Stimulated activated CD8-positive, alpha-beta memory T cell treated with anti-CD3 and anti-CD28 coated beads, Interleukin-12 subunit alpha, Interleukin-12 subunit beta, amount 100 ng/mL, for 4 hours (primary cell): Measurements from ENCODE around the gene CKS1B.

Experiments used
- DNase-seq: peaks from one replicate; pipeline ENCODE4 v3.0.0-alpha.2; 2020; ENCODE audit warnings: low read depth

The CKS1B gene

DNA sequence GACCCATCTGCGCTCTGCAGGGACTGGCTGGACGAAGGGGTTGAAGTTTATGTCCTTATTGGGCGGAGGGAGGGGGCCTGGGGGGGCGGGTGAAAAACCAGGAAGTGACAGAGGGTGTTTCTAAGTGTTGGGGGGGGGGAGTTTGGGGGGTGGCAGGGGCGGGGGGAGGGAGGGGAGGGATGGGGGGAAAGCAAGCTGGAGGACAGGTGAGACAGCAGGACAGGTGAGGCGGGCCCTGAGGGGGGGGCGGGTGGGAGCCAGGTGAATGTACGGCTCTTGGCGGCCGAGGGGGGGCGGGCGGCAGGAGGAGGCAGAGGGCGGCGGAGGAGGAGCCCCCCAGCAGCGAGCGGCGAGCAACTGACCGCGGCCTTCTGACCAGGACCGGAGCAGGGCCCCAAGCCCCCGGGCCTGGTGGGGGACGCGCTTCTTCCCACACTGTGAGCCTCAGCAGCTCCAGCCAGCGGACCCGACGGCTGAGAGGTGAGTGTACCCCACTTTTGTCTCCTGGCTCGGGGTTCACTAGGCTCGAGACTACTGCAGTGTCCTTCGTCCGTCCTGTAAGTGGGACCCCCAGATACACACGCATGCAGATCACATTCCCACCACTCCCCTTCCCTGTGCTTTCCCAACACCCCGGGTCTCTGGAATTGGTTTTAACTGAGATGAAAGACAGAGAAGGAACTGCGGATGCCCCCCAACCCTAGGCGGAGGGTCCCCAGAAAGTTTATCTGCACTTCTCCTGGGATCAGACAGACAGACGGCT lies 28.2 kb downstream of the CKS1B start, which contains the start of gene ZBTB7B:
Gene ZBTB7B (plus strand): TSS at position 339 of the 763 bp plus-strand sequence. CDS start 11,859 bp downstream, outside the sequence.
- no peak for DNase-seq

DNA sequence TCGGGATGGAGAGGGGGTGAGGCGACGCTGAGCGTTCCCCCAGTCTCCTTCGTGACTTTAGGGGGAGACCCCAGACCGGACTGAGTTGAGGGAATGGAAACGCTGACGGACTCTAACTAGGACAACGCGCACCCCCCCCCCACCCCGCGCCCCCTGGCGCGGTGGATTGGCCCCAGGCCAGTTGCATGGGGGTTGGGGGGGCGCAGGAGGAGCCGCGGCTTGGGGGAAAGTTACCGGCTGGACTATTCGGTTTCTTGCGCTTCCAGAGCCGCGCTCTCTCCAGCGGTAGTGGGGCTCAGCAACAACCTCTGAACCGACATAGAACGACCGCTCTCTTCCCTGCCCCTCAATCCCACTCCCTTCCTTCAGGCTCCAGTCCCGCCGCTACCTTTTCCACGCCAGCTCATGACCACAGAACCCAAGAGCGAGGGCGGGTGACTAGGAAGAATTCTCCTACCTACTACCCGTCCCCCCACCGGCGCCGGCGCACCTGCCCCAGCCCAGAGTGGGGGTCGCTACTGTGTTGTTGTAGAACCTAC lies 28.8 kb downstream of the CKS1B start:
- DNase-seq = no peak

DNA sequence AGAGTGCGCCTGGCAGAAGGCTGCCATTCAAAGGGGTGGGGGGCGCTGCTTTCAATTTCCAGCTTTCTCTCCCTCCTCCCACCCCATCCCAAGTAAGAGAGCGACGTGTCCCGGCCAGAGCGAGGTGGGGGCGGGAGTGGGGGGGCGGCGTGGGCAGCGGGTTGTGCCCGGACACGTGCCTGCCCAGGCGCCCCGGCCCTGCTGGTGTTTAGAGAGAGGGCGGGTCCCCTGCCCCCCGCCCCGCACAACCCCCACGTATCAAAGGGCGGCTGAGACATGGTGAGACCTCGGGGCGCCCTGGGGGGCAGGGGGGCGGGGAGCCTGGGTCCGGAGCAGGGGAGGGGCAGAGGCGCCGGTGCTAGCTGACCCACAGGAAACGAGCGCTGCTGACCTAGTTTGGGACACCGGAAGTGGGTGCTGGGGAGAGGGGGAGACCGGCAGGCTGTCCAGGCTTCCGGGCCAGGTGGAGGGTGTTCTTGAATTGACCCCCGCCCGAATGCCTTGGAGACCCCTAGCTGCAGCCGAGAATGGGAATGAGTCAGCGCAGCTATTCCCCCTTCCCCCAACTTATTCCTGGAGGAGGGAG lies 29.4 kb downstream of the CKS1B start:
- no peak for DNase-seq

DNA sequence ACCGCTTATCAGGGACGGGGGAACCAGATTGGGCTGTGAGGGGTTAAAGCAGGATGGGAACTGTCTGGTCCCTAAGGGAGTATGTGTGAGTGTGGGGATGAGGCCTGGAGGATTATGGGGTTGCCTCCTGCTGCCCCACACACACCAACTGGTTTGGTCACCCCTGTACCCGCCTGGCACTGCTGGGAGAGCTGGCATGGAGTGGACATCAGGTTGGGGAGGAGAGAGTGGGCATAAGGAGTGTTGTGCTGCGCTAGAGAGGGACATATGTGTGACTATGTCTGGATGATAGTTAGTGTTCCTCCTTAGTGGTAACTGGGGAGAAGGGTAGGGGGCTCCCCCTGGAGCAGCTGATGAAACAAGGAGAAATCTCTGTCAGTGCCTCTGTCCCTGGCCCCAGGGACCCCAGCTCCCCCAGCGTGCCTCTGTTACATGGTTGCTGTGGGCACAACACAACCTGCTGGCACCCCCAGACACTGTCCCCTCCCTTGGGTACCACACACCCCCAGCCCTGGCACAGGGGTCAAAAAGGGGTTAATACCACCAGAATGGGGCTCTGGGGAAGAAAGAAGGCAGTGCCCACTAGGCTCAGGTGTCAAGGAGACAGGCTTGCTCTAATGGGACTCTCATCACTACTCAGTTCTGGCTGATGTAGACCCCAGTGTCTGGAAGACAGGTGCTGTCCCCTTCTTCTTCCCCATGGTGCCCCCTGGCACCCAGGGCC lies 30.0 kb downstream of the CKS1B start:
- no peak for DNase-seq

DNA sequence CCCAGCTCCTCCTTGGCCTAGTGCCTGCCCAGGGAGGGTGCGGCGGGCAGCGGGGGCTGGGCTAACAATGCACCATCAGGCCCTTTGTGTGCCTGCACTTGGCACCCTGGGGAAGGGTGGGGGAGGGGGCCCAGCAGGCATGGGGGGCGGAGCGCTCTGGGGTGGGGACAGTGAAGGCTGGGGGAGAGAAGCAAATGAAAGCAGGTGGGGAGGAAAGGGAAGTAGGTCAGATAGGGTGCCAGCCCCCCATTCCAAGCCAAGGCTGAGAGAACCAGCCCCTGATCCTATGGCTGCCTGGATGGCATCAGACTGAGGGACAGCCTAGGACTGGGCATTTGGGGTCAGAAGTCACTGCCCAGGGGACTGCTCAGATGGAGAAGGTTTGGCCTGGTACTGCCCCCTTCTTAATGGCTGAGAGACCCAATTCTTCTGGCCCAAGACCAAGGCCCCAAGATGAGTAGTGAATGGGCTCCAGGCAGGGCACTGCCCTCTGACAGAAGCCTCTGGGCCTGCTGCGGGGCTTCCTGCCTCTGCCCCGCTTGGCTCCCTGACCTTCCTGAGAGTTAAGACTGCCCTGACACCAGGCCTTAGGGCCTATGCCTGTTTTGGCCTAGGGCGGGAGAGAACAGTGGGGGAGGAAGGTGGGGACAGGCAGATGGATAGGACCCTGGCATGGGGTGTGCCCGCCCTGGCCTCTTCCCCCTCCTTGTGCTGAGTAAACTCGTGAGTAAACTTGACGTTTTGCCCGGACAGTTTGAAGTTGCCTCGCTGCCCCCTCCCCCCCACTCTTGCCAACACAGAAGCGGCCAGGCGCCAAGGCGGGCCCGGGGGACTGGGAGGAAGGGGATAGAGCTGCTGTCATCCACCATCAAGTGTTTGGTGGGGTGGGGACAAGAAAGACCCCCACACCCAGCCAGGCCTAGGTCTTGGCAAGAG lies 30.9 kb downstream of the CKS1B start:
- no peak for DNase-seq

DNA sequence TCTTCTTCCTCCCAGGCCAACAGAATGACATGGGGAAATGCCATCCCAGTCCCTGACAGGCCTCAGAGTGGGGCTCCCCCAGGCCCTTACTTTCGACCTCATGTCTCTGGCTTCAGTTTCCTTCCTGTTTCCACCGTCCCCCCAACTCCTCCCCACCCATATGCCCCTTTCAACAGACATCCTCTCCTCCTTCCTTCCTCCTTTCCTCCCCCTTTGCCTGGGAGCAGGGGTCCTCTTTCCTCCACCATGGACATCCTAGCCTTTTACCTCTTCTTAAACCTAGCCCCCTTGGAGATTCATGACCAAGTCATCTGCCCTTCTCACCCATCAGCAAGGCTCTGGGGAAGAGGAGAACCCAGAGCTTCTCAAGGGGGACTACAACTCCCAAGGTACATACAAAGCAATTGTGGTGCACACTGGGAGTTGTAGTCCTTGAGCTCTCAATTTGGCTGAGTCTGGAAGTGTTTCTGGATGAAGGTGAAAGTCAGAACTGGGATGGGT lies 32.2 kb downstream of the CKS1B start:
- no peak for DNase-seq

DNA sequence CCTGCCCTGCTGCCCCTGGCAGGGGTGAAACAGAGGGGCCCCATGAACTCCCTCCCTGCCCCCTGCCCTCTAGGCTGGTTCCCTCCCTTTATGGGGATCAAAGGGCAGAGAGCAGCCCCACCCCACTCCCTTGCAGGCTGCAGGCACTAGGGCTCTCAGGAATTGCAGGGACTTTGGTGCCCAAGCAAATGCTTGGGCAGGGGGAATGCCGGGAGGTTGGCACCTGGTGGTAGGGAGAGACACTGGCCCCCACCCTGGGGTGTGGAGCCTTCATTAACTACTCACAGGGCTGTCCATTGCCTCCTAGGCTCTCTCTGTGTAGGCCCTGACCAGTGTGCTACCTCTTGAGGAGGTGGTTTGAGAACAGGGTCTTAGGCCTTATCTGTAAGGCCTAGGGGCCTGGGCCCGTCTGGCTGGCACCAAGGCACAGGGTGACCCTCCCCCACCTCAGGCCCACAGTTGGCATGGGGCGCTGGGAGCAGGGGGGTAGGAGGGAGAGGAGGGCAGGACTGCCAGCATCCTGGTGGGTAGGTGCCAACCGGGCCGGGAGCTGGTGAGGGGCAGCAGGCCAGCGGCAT lies 32.9 kb downstream of the CKS1B start:
- no peak for DNase-seq

DNA sequence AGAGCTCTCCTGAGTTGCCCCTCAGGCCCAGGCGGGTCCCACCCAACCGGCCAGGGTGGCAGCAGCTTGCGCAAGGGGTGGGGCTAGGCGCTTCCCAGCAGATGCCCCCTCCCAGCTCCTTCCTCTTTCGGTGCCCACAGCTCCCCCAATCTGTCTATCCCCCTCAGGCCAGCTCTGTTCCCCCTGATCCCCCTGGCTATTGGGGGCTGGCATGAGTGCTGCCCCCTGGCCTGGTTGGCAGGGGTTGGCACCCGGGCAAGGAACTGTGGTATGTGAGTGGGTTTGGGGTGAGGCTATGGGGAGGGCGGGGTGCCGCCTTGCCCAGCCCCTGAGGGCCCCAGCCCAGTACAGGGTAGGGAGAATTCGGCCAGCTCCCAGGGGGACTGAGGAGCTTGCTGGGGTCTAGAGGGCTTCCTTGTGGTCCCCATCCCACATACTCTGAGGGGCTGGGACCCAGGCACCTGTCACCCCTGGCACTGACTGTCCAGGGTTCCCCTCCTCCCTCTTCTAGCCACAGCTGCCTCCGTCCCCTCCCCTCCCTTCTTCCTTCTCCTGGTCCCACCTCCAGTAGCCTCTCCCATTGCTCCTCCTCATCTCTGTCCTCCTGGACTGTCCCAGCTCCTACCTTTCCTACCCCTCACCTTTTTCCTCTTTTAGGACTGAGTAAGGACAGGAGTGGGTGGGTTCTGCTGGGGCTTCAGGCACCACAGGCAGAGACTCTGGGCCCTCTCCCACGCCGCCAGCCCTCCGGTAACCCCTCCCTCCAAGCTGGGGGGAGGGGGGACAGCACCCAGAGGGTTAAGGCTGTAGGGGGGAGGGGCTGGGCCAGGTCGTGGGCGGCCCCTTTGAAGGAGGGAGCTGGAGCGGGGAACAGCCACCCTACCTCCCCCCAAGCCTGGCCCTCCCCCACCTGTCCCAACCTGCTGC lies 33.8 kb downstream of the CKS1B start:
- no peak for DNase-seq

DNA sequence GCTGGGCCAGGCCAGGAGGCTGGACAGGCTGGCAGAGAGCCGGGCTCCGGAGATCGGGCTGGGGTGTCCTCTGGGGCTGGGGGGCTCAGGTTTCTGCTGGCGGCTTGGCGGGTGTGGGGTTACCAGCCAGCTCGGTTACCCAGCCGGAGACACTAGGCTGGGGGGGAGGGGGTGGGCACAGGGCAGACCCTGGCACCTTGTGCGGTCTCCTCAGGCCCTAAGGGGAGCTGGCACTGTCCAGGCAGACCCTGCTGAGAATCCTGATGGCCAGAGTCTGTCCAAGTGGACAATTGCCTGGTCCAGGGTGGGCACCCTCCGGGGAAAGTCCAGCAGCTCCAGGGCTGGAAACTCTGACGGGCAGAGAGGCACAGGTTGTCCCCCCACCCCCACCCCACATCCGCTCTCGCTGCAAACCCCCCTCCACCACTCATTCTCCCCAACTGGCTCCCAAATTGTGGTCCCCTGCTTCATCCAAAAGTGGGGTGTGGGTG lies 34.8 kb downstream of the CKS1B start:
- no peak for DNase-seq

DNA sequence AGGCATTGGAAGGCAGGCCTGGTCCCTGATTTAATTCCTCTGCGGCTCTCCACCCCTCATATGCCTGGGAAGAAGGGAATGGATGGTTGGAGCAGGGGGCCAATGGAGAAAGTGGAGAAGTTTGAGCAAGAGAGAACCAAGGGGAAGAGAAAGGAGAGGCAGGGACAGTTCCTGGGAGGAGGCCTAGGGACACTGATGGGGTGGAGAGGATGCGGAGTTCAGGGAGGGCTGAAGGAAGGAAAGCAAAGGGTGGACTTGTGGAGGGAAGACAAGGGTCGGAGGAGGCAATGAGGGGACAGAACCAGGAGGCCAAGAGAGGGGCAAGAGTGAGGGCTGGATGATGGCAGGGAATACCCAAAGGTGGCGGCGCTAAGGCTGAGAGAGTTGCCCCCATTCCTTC lies 35.3 kb downstream of the CKS1B start:
- no peak for DNase-seq

DNA sequence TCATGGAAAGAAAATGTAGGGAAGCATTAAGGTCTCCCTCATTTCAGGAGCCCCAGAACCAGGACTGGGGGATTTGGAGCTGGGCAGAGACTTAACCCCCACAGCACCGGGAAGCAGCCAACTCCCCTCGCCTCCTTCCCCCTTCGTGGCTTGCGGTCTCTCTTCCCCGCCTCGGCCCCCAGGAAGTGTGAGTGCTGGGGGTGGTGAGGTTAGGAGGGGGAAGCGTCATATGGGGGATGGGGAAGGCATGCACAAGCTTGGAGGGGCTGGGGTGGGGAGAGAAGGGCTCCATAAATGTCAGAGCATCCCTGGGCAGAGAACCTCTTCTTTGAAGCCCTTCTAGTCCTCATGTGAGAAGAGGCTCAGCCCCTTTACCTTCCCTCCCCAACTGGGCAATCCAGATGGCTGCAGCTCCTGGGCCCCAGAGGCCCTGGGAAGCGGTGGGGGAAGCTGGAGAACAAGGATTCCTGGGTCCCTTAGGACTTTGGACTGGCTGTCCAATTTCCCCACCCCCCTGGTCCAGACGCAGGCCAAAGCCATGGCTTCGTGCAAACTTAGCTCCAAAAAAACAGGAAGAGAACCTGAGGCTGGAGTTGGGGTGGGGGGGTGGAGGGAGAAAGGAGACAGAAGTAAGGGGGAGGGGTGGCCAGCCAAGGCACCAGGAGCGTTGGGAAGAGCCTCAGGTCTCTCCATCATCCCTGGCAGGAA lies 35.9 kb downstream of the CKS1B start:
- no peak for DNase-seq

DNA sequence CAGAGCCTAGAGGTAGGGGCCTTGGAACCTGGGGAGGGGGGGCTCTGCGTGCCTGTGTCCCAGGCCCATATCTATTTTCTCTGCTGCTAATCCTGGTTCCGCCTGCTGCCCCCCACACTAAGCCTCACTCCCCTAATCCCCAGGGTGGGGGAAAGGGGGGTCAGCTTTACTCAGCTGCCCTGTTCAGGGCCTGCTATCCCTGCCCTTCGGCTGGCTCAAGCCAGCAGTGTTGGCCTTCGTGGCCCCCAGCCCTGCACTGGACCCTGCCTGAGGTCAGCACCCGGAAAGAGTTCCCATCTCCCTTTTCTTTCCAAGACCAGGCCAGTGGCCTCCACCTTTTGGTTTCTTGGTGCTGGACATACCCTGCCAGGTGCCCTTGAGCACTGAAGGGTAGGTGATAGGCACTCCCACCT lies 36.5 kb downstream of the CKS1B start:
- no peak for DNase-seq

DNA sequence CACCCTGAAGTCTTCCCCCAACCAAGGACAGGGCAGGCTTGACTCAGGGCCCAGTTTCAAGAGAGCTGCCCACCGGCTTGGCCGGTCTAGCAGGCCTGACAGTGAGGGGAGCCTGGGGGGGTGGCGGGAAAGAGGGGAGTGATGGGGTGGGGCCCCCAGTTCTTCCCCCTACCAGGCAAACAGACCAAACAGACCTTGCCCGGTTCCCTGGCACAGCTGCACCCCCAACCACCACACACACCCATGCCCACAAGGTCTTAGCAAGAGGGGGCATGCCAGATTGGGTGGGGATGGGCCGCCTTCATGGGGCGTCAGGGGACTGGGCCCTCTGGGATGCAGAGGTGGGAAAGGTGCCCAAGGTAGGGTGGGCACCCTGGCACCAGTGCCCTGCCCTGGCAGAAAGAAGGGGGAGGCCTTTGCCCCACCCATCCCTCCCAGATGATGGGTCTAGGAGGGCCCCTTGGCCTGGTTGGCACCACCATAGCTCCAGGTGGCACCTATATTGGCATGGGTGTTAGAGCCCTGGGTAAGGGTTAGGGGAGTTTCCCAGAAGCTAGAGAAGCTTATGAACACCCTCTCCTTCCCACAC lies 37.0 kb downstream of the CKS1B start:
- no peak for DNase-seq

DNA sequence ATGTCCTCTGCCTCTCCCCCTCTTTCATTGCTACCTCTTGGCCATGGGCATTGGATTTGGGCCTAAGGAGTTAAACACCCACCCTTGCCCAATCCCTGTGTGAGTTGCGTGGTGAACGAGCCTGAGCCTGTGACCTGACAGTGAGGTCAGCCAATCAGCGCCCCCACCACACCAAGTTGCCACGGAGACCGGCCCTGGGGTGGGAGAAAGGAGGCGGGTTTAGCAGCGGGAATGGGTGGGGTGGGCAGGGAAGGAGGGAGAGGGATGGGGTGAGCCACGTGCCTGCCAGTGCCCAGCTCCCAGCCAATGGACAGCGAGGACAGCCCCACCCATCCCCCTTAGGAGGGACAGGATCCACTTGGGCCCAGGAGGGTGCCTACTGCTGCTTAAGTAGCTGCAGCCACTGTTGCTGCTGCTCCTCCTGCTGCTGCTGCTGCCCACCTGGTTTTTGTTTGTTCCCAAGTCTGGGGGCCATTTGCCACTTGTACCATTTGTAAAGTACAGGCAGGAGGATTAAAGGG lies 37.6 kb downstream of the CKS1B start:
- no peak for DNase-seq

DNA sequence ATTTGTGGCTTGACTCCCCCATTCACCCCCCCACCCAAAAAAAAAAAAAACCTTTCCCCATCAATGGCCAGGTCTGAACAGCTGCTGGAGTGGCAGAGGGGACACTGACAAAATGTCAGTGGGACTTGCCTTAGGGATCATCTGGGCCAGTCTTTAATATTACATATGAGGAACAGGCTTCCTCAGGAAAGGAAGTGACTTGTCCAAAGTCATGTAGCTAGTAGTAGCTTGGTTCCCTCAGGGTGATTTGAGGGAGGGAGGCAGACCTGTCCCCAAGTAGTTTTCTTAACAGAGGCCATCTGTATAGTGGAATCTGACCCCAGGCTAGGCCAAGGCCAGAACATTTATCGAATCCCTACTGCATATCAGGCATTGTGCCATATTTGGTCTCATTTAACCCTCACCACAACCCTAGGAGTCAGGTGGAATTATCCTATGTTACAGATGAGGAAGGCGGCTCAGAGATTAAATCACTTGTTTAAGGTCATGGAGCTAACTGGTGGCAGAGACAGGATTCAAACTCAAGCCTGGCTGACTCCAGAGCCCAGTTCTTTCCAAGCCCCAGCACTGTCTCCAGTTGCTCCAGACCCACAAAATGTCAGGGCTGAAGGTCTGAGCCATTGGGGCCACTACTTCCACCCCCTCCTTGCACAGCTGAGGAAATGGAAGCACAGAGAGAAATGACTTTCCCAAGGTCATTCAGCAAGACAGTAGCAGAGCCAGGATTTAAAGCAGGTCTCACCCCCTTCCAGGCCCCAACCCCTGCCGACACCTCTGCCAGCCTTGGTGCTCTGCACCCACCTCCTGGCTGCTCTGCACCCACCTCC lies 38.5 kb downstream of the CKS1B start:
- DNase-seq = no peak

DNA sequence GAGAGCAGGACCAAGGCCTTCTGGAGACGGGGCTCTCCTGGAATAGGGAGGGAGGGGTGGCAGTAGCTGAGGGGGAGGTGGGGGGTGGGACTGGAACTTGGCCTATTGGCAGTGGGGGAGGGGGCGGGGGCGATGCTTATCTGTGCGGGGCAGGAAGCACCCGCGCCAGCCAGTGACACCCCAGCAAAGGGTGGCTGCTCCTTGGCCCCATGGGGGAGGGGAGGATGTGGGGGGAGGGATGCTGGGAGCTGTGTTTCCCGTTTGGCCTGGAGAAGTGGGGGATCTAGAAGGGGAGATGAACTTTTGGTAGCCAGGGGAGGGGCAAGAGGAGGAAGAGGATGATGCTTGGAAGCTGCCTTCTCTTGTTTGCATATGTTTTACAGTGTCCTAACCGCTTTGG lies 39.2 kb downstream of the CKS1B start:
- DNase-seq = no peak

DNA sequence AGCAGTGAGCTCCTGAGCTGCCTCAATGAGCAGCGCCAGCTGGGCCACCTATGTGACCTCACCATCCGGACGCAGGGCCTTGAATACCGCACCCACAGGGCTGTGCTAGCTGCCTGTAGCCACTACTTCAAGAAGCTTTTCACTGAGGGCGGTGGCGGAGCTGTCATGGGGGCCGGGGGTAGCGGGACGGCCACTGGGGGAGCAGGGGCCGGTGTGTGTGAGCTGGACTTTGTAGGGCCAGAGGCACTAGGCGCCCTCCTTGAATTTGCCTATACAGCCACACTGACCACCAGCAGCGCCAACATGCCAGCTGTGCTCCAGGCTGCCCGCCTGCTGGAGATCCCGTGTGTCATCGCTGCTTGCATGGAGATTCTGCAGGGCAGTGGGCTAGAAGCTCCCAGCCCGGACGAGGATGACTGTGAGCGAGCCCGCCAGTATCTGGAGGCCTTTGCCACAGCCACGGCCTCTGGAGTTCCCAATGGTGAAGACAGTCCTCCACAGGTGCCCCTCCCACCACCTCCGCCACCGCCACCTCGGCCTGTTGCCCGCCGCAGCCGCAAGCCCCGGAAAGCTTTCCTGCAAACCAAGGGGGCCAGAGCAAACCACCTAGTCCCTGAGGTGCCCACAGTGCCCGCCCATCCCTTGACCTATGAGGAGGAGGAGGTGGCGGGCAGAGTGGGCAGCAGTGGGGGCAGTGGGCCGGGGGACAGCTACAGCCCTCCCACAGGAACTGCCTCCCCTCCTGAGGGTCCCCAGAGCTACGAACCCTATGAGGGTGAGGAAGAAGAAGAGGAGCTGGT lies 40.4 kb downstream of the CKS1B start:
- no peak for DNase-seq
